Stimulated activated CD4-positive, alpha-beta T cell treated with anti-CD3 and anti-CD28 coated beads, Interleukin-1b, Interleukin-23, amount 100 ng/mL, for 48 hours (primary cell): ENCODE data around the gene FGF14.

Source experiments
- DNase-seq: peaks from one replicate; pipeline ENCODE4 v3.0.0-alpha.2; 2020

FGF14 gene

GRCh38 chr13:101752432-101752831 is 649.4 kb downstream of the FGF14 start:
- DNase-seq, result no peak

GRCh38 chr13:101751488-101751887 is 650.4 kb downstream of the FGF14 start:
- DNase-seq, result no peak

- no peak for DNase-seq
Observed at GRCh38 chr13:101749584-101749983, 652.3 kb downstream of the FGF14 start.

- DNase-seq, result no peak
Observed at GRCh38 chr13:101747039-101747438, 654.8 kb downstream of the FGF14 start.

- no peak for DNase-seq
Observed at GRCh38 chr13:101746513-101746912, 655.3 kb downstream of the FGF14 start.

GRCh38 chr13:101739382-101740178 is 662.3 kb downstream of the FGF14 start:
- no peak for DNase-seq

- DNase-seq, result no peak
Observed at GRCh38 chr13:101738336-101738735, 663.5 kb downstream of the FGF14 start.

- DNase-seq, result no peak
Observed at GRCh38 chr13:101736566-101736965, 665.3 kb downstream of the FGF14 start.

- DNase-seq, result no peak
Observed at GRCh38 chr13:101730420-101731000, 671.3 kb downstream of the FGF14 start.

- no peak for DNase-seq
Observed at GRCh38 chr13:101728615-101729014, 673.2 kb downstream of the FGF14 start.

GRCh38 chr13:101728021-101728420 is 673.8 kb downstream of the FGF14 start:
- no peak for DNase-seq

- no peak for DNase-seq
Observed at GRCh38 chr13:101727118-101727517, 674.7 kb downstream of the FGF14 start.

- no peak for DNase-seq
Observed at GRCh38 chr13:101726681-101727080, 675.2 kb downstream of the FGF14 start.

GRCh38 chr13:101718496-101718895 is 683.4 kb downstream of the FGF14 start:
- DNase-seq, result no peak

GRCh38 chr13:101717353-101717752 is 684.5 kb downstream of the FGF14 start:
- no peak for DNase-seq

- no peak for DNase-seq
Observed at GRCh38 chr13:101714195-101714594, 687.7 kb downstream of the FGF14 start.

GRCh38 chr13:101712026-101712348 is 689.9 kb downstream of the FGF14 start:
- no peak for DNase-seq

- no peak for DNase-seq
Observed at GRCh38 chr13:101711307-101712025, 690.4 kb downstream of the FGF14 start.

GRCh38 chr13:101709952-101710351 is 691.9 kb downstream of the FGF14 start:
- no peak for DNase-seq

GRCh38 chr13:101708115-101708514 is 693.7 kb downstream of the FGF14 start:
- DNase-seq, result no peak

GRCh38 chr13:101707659-101708058 is 694.2 kb downstream of the FGF14 start:
- DNase-seq, result no peak

- DNase-seq, result peak; percentile 6
Observed at GRCh38 chr13:101706651-101707050, 695.2 kb downstream of the FGF14 start.

- no peak for DNase-seq
Observed at GRCh38 chr13:101703838-101704237, 698.0 kb downstream of the FGF14 start.

- DNase-seq, result no peak
Observed at GRCh38 chr13:101703081-101703480, 698.8 kb downstream of the FGF14 start.
